Neural cell (in vitro differentiated cells): Measurements from ENCODE around the gene LRP5.

Source experiments
- CTCF ChIP-seq: fragments of 450-650 bp; IDR thresholded peaks from 2 replicates; pipeline ENCODE4 v1.5.1; 2014; ENCODE audit warnings: antibody characterized with exemption, mild to moderate bottlenecking, moderate library complexity; ENCODE audit not compliant: poor library complexity, severe bottlenecking
- EP300 ChIP-seq: fragments of 450-650 bp; conservative IDR thresholded peaks from 2 replicates; pipeline ENCODE4 v1.6.1; 2014; ENCODE audit warnings: antibody characterized with exemption, mild to moderate bottlenecking, moderate library complexity; ENCODE audit not compliant: poor library complexity, severe bottlenecking
- EZH2 ChIP-seq: fragments of 200-600, 300-800 bp; shearing (Covaris generic), sonication (generic); IDR thresholded peaks from 2 replicates; pipeline ENCODE4 v1.6.1; 2014; ENCODE audit warnings: antibody characterized with exemption, low read length, borderline replicate concordance, mild to moderate bottlenecking; ENCODE audit not compliant: insufficient read depth, poor library complexity, severe bottlenecking
- MXI1 ChIP-seq: fragments of 450-650 bp; conservative IDR thresholded peaks from 2 replicates; pipeline ENCODE4 v1.6.1; 2014; ENCODE audit warnings: antibody characterized with exemption, mild to moderate bottlenecking; ENCODE audit not compliant: poor library complexity, severe bottlenecking
- POLR2AphosphoS5 ChIP-seq: IDR thresholded peaks from 2 replicates; pipeline ENCODE4 v1.6.1; 2012
- REST ChIP-seq: IDR thresholded peaks from 2 replicates; pipeline ENCODE4 v1.6.1; 2012; ENCODE audit warnings: borderline replicate concordance

- no peak for TF ChIP-seq MXI1
- no peak for TF ChIP-seq REST
- no peak for TF ChIP-seq EP300
- TF ChIP-seq EZH2, result no peak
- no peak for TF ChIP-seq POLR2AphosphoS5
- TF ChIP-seq CTCF, result no peak
These were observed 70.1 kb downstream of the LRP5 start for GRCh38 chr11:68382358-68382998.
